NCI-H2196 treated with DMSO at 0.1 percent for 48 hours (cell line): ENCODE results near the gene MS4A2.
"Not testable (repeated sequence)": the region's sequence is repeated elsewhere in the genome, so short reads cannot be mapped to it uniquely, and the experiment has no call there.

Experiments used
- DNase-seq: peaks from one replicate; lab custom pipeline; 2025; ENCODE audit not compliant: unreplicated experiment; lab: John Stamatoyannopoulos, UW

MS4A2 gene

GRCh38 chr11:60088364-60088763 lies at the start of gene MS4A2:
Gene MS4A2 (plus strand): TSS chr11:60088664. CDS start chr11:60088766, 102 bp downstream.
- no peak for DNase-seq

DNA sequence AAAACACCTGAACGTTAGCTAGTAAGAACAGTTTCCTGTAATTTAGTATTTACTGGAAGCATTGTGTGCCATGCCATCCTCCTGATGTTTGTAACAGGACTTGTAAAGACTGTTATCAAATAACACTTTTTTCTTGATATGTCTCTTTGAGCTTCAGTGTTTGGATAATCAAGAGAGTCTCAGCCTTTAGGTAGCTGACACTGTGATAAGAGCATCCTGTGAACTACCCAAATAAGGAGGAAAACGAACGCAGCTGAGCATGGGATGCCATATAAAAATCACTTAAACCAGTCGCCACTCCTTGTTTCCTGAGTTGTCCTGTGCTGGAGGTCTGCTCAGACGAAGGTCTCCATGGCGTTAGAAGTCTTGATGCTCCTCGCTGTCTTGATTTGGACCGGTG lies 48.4 kb upstream of the MS4A2 start, which contains the start of gene OOSP2:
Gene OOSP2, plus strand, starts transcription at position 301 of the 400 bp plus-strand sequence. Its CDS starts 51 bp downstream, at position 352.
- DNase-seq = no peak

GRCh38 chr11:60050422-60050821 lies 38.0 kb upstream of the MS4A2 start:
- DNase-seq = not testable (repeated sequence)

DNA sequence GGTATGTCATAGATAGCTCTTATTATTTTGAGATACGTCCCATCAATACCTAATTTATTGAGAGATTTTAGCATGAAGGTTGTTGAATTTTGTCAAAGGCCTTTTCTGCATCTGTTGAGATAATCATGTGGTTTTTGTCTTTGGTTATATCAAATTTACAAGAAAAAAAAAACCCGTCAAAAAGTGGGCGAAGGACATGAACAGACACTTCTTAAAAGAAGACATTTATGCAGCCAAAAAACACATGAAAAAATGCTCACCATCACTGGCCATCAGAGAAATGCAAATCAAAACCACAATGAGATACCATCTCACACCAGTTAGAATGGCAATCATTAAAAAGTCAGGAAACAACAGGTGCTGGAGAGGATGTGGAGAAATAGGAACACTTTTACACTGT lies 37.6 kb upstream of the MS4A2 start:
- DNase-seq = not testable (repeated sequence)

DNA sequence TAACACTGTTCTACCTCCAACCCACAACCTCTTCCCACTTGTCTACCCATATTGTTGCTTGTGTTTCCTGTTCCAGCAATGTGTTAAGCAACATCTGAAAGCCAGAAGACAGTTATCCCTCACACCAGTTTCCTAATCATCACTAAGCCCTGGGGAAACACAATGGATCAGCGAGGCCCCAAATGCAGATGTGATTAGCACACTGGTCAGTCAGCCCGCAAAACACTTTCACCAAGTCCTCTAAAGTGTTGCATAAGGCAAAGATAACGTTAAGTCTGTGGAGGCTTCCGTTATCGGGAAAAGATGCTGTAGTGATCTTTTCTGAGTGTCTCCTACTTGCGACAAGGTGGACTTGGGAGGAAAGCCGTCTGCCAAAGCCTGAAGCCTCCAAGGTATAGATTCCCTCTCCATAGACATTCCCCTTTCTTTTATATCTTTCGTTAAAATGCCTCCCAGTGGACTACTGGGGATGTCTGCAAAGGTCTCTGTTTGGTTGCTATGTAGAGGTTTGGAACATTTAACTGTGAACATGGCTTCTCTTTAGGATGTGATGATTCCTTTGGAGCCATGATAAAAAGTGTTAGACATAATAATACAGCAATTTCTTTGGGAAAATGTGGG lies 32.0 kb upstream of the MS4A2 start, which contains the start of gene MS4A3:
Gene MS4A3, plus strand, starts transcription at position 317 of the 621 bp plus-strand sequence. CDS start 4,496 bp downstream, outside the sequence.
- DNase-seq = no peak

DNA sequence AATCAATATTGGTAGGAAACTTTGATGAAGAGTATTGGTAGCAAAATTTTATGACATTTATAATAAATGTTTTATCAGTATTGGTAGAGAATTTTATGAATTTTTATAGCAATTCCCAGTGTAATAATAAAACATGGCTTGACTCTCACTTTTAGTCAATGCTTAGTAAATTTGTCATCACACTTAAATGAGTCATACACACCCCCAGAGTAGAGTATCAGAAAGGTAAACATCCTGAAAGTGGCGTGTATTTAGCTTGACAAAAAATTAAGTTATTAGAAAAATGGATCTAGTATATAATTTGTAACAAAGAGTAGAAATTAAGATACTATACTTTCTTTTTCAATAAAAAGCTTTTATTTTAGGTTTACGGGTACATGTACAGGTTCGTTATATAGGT lies 29.4 kb upstream of the MS4A2 start:
- no peak for DNase-seq

GRCh38 chr11:60059521-60060240 lies 28.8 kb upstream of the MS4A2 start:
- no peak for DNase-seq

DNA sequence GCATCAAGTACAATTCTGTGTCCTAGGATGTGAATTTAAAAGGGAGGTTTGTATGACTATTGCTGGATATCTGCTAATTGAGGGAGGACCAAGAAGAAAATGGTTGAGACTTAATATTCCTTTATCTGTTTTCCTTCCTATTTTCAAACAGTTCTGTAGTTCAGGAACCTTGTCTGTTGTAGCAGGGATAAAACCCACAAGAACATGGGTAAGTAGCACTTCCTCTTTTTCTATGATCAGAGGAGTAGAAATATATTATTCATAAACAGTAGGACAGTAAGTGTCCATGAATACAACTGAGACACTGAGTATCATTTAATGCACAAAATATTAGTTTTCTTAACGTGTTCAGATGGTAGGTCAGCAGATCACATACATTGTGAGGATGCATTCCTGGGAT lies 24.4 kb upstream of the MS4A2 start:
- no peak for DNase-seq

GRCh38 chr11:60065801-60066200 lies 22.7 kb upstream of the MS4A2 start:
- DNase-seq = no peak

GRCh38 chr11:60069450-60069849 lies 19.0 kb upstream of the MS4A2 start:
- DNase-seq = no peak

DNA sequence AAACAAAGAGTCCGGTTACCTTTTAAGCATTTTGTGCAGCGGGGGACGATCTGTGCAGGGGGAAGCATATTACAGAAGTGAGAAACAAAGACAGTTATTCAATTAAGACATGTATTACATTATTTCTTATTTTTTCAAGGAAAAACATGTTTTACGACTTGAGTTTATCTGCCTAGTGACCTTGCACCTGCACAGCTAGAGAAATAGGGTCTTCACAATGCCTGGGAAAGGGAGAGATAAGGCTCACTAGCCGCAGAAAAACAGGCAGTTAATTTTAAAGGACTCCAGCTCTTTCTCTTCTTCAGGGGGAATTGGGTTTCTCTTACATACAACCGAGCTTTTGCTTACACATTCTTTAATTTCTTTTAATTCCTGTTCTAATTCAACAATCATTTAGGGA lies 16.8 kb upstream of the MS4A2 start:
- DNase-seq = not testable (repeated sequence)

GRCh38 chr11:60077216-60077817 lies 11.1 kb upstream of the MS4A2 start:
- no peak for DNase-seq

DNA sequence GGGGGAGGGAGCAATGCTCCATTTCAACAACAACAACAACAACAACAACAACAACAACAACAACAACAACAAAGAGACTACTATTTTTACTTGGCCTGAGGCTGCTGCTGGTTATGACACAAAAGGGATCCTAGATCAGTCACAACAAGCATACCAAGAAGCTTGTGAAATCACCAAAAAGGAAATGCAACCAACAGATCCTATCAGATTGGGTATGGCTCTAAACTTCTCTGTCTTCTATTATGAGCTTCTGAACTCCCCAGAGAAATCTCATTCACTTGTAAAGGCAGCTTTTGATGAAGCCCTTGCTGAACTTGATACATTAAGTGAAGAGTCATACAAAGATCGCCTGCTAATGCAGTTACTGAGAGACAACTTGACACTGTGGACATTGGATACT lies 10.5 kb upstream of the MS4A2 start:
- no peak for DNase-seq

DNA sequence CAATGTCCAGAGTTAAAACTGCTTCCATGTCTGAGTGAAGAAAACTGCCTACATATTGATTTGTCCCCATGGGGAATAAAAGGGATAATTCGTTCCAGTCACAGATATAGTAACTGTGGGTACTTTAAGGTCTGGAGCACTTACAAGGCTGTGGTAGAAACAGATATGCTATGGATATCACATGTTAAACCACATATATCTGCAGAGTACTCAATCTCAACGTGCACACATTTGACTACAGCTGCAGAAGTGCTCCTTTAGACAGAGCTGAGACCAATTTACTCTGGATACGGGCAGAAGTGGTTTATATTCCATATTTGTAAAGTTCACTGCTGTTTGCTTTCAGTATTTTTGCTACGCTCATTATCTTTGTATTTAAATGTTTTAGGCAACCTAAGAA lies 9.7 kb upstream of the MS4A2 start:
- no peak for DNase-seq

DNA sequence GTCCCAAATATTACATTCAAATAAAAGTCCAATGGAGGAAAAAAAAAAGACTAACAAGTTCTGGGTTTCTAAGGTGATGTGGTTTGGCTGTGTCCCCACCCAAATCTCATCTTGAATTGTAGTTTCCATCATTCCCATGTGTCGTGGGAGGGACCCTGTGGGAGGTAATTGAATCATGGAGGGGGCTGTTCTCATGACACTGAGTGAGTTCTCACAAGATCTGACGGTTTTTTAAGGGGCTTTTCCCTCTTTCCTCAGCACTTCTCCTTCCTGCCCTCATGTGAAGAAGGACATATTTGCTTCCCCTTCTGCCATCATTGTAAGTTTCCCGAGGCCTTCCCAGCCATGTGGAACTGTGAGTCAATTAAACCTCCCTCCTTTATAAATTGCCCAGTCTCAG lies 7.9 kb upstream of the MS4A2 start:
- DNase-seq = no peak

DNA sequence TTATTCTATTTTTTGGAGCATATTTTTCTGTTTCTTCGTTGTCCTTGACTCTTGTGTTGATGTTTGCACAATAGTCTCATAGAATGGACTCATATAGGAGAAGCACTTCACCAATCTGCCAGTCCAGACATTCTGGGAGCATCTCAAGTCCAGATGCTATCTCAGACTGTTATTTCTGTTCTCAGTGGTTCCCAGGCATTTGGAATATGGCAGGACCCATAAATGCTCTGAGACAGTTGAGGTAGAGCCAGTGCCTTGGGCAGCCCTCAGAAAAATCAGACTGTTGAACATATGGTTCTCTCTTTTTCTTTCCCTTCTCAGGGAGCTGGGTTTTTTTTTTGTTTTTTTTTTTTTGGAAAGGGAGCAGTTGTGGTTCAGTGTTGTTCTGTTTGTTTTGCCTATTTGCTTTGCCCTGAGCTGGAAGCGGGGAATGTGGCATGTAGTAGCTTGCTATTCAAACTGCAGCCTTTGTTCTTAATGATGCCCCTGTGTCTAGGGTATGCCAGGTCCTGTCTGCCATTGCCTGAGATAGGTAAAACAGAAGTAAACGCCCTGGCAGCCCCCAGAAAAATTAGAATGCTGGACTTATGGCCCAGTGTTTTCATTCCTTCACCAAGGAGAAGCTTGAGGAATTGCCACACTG lies 3.7 kb upstream of the MS4A2 start:
- no peak for DNase-seq

GRCh38 chr11:60085909-60086308 lies 2.6 kb upstream of the MS4A2 start:
- DNase-seq = no peak

DNA sequence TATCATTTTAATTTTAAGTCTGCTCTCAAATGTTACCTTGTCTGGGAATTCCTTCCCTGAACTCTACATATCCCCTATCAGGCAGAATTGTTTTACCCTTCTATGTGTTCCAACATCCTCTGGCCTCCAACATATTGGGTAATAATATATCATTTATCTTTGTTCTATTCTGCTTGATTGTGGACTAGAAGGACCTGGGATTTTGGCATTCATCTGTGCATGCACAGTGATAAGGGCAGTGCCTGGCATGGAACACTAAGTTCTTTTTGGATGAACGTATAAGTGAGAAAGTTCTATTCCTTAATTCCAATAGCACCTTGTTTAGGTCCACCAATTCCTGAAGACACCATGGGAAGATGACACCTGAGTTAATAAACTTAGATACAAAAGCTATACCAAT lies 1.2 kb upstream of the MS4A2 start:
- DNase-seq = no peak

GRCh38 chr11:60095477-60096120 lies 7.1 kb downstream of the MS4A2 start:
- DNase-seq = no peak

DNA sequence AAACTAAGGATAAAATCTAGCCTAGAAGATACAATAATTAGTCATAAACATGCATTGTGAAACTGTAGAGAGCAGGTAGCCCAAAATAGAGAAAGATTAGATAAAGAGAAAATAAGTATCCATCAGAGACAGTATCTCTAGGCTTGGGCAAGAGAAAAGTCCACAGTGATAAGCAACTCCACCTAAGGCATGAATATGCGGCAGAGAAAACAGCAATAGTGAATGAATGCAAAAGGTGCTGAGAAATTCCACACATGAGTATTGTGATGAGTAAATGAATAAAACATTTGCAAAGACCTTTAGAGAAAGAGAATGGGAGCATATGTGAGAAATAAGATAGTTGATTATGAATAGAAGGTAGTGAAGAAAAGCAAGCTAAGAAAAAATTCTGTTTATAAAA lies 8.7 kb downstream of the MS4A2 start:
- no peak for DNase-seq

DNA sequence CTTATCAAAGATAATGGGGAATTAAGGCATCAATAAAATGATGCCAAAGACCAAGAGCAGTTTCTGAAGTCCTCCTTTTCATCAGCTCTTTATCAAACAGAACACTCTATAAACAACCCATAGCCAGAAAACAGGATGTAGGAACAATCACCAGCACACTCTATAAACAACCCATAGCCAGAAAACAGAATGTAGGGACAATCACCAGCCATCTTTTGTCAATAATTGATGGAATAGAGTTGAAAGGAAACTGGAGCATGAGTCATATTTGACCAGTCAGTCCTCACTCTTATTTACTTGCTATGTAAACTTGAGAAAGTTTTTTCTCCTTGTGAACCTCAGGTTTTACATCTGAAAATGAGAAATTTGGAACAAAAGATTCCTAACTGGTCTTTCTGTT lies 10.0 kb downstream of the MS4A2 start:
- DNase-seq = no peak
